WTC11 (cell line): ENCODE results near the gene AATK.

Experiments used
- NFE2L1 ChIP-seq: sonication (generic); formaldehyde crosslinking; IDR thresholded peaks from 2 replicates; pipeline ENCODE4 v1.8.1; 2023; ENCODE audit warnings: missing genetic modification reagents
- TF ChIP-seq, protein P1 (sequence below): fragments of 200-600 bp; IDR thresholded peaks from 2 replicates; pipeline ENCODE4 v1.8.0; 2022; ENCODE audit warnings: antibody characterized with exemption

DNA sequence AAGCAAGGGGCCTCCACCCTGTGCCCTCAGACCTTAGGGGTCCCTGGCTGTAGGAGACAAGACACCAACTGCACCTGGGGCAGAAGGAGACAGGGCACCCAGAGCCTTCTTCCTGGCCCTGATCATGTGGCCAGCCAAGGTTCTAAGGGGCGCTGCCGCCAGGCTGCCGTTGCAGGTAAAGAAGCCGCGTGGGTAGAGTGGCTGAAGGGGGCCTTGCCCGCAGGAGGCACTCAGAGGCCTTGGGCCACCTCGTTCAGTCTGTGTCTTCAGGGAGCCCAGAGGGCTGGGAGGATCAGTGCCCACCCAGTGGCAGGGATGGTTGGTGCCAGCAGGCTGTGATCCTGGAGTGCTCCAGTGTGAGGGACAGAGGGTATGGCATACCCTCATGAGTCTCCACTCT is 1.6 kb upstream of the AATK start:
- TF ChIP-seq NFE2L1 (CRISPR knock-in tag): no peak
- TF ChIP-seq, protein P1, sequence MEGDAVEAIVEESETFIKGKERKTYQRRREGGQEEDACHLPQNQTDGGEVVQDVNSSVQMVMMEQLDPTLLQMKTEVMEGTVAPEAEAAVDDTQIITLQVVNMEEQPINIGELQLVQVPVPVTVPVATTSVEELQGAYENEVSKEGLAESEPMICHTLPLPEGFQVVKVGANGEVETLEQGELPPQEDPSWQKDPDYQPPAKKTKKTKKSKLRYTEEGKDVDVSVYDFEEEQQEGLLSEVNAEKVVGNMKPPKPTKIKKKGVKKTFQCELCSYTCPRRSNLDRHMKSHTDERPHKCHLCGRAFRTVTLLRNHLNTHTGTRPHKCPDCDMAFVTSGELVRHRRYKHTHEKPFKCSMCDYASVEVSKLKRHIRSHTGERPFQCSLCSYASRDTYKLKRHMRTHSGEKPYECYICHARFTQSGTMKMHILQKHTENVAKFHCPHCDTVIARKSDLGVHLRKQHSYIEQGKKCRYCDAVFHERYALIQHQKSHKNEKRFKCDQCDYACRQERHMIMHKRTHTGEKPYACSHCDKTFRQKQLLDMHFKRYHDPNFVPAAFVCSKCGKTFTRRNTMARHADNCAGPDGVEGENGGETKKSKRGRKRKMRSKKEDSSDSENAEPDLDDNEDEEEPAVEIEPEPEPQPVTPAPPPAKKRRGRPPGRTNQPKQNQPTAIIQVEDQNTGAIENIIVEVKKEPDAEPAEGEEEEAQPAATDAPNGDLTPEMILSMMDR: no peak
